DMS 273 (cell line): ENCODE data around the gene LSM3.

Experiments used
- DNase-seq: peaks from one replicate; lab custom pipeline; 2025; ENCODE audit not compliant: unreplicated experiment; lab: John Stamatoyannopoulos, UW

Gene LSM3

GRCh38 chr3:14156843-14157561, 21.6 kb upstream of the LSM3 start:
- DNase-seq: no peak

DNA sequence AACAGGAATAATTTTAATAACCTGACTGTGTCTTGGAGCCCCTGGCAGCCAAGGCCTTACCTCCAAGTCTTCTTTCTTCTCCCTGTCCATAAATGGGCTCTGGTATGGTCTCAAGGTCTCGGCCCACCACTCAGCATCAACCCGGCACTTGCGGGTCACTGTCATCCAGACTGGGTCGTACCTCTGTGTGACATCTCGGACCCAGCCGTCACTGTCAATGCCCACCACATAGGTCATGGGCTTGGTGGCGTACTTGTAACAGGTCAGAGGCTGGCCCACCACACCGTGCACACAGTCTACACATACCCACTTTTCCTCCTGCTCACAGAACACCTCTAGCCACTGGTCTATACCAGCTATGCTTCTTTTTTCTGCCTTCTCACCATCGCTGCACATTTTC, 20.7 kb upstream of the LSM3 start:
- DNase-seq: no peak

GRCh38 chr3:14158370-14158769, 20.2 kb upstream of the LSM3 start:
- no peak for DNase-seq

GRCh38 chr3:14159426-14159825, 19.2 kb upstream of the LSM3 start:
- DNase-seq: no peak

- DNase-seq: no peak
Measured at GRCh38 chr3:14161282-14161681, 17.3 kb upstream of the LSM3 start.

DNA sequence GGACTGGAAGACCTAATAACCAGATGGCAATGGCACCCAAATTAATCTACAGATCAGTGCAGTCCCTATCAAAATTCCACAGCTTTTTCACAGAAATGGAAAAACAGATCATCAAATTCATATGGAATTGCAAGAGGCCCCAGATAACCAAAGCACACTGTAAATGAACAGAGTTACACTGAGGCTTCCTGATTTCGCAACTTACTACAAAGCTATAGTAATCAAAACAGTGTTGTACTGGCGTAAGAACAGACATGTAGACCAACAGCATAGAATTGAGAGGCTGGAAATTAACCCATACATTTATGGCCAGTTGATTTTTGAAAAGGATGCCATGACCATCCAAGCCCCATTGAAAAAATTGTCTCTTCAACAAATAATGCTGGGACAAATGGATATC, 16.4 kb upstream of the LSM3 start:
- no peak for DNase-seq

DNA sequence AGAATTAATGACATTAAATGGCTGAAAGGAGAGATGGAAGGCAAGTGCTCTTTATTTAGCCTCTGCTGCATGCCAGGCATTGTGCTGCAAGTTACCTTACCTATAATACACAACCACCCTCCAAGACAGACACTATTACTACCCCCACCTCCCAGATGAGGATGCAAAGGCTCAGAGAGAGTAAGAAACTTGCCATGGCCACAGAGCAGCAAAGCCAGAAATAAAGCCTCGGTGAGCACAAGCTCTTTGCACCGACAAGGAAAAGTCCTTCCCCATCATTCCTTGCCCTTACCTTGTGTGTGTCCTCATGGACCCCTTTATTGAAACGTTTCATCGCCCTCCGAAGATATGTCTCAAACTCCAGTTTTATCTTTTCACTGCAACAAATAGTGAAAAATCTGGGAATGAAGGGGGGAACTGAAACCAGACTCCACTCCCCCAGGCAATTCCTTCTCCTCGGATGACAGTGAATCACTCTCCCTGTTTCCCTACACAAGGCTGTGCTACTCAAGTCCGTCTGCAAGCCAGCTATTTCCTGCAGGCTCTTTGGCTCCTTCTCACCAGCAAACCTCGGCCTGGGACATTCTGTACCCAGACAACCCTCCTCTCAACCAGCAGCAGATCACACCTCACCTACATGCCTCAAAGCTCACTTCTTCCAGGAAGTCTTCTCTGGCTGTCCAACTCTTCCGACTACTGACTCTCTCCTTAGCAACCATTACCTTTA, 11.6 kb upstream of the LSM3 start:
- DNase-seq: no peak

DNA sequence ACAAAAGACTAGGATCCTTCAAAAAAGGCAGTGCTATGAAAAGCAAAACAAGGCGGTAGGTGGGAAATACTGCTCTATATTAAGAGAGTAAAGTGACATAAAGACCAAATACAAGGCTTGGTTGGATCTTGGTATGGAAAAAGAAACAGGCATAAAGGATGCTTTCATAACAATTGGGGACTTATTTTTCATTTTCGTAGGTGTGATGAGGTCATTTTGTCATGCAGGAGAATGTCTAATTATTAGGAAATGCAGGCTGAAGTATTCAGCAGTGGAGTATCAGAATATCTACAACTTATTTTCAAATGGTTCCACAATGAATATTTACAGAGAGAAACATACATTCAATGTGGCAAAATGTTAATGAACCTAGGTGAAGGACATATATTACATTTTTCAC, 9.2 kb upstream of the LSM3 start:
- no peak for DNase-seq

- DNase-seq: no peak
Measured at GRCh38 chr3:14169871-14170270, 8.7 kb upstream of the LSM3 start.

DNA sequence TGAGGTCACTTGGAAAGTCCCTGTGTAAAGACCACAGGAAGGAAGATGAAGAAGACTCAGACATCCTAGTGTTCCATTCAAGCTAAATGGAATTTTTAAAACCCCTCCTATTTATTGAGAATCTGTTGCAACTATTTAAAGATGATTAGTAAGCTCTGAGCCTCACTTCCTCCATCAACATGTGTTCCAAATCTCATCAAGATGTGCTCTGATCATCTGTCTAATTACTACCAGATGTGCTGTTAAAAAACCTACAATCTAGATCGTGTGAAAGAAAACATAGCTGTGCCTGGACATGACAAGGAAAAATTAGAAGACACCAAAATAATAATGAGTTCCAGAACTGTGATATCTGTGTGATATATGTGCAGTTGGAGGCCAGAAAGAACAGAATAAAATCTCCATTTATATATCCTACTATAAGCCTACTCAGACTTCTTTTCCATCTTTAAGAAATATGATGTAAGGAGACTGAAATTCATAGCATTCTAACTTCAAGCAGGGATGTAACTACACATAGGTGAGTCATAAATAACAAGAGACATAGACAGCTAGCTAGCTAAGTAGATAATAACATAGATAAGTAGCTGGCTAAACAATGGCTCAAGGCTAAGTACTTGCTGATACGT, 8.0 kb upstream of the LSM3 start:
- DNase-seq: no peak

DNA sequence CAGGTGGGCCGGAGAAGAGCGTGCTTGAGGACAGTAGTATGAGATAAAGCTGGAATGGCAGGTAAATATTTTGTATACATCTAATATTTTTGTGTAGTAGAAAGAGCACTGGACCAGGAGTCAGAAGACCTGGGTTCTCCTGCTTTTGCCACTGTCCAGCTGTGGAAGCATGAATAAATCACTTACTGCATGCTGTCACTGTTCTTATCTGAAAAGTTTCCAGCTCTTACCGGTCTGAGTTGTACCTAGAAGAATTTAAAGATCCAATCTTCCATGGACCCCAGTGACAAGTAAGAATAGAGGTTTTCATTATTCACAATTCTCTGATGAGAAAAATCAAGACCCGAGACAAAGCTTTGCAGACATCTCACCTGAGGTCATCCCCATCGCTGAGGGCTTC, 6.1 kb upstream of the LSM3 start:
- DNase-seq: no peak

DNA sequence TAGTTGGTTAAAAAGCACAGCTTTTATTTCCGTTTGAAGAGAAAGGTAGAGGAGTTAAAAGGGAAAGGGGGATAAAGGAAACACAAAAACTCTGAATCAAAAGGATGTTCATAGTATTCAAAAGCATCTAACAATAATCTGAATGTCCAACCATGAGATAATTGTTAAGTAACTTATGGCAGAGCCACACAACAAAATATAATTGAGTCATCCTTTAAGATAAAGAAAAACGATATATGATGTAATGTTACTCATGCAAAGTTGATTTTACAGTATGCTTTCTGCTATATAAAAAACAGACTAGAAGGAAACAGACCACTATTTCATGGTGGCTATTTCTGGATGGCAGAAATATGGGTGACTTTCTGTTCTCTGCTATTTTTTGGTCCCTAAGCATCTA, 4.1 kb upstream of the LSM3 start:
- DNase-seq: no peak

GRCh38 chr3:14175383-14176037, 3.1 kb upstream of the LSM3 start:
- DNase-seq: no peak

- DNase-seq: no peak
Measured at GRCh38 chr3:14177580-14178246, 904 bp upstream of the LSM3 start.

GRCh38 chr3:14179114-14179465, 473 bp downstream of the LSM3 start:
- DNase-seq: no peak

DNA sequence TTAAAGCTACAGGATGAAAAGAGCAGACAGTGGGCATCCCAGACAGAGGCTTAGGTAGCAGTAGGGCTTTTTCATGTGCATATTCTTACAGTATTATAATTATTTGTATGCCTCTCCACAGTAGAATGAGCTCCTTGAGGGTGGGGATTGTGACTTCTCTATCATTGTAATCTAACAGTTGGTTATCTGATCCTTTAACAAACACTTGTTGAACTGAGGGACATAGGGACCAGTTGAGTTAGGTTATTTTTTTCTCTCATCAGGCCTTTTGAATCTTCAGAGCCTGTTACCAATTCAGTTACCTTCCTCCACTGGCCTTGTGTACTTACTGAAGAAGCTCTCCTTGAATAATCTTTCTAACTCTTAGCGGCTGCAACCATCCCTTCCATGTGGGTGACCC, 1.2 kb downstream of the LSM3 start:
- no peak for DNase-seq

- DNase-seq: no peak
Measured at GRCh38 chr3:14181253-14181652, 2.6 kb downstream of the LSM3 start.

DNA sequence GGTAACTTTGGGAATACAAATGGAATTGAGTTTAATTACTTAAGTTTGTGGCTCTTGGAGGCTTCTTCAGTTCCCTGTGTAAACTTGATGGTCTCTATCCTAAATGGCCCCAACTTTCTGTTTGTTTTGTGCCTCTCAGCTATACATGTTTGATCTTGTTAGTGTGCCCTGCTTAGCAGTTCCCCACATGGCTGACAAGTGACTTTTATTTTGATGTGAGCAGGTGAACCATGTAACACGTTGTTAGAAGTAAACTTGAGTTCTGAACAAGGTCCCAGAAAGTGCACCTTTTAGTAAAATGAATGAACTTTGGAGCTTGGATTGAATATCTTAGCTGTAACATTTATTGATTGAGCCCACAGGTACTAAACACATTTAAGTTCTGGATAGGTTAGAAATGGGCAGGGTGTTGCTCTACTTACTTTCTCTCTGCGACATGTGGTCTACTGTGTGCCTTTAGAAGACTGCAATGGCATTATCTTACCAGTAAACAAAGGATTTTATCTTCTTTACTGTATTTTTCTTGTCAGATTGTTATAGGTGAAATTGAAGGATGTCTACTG, 4.5 kb downstream of the LSM3 start:
- DNase-seq: no peak

DNA sequence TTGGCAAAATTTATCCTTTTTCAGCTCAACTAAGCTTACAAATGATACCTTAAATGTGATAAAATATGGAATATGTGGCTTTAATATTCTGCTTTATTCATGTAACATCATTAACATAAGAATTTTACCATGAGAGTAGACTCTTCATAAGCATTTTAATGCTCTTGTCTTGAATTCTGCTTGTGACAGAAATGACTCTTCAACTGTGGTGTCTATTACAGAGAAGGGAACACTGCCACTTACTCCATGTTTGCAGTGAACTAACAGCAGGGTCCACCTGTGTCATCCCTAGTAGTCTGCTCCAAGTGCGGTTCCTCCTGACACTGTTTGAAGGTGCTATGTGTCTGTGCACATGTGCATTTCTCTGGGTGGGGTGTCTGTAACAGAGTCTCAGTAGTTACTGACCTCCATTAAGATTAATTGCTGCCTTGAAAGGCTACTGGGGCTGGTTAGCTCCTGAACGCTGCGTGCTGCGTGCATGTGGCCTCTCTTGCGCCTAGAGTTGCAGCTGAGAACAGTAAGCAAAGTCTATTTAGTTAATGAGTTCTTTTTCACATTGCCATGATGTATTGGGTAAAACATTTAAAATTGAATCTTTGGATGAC, 8.3 kb downstream of the LSM3 start:
- DNase-seq: no peak

DNA sequence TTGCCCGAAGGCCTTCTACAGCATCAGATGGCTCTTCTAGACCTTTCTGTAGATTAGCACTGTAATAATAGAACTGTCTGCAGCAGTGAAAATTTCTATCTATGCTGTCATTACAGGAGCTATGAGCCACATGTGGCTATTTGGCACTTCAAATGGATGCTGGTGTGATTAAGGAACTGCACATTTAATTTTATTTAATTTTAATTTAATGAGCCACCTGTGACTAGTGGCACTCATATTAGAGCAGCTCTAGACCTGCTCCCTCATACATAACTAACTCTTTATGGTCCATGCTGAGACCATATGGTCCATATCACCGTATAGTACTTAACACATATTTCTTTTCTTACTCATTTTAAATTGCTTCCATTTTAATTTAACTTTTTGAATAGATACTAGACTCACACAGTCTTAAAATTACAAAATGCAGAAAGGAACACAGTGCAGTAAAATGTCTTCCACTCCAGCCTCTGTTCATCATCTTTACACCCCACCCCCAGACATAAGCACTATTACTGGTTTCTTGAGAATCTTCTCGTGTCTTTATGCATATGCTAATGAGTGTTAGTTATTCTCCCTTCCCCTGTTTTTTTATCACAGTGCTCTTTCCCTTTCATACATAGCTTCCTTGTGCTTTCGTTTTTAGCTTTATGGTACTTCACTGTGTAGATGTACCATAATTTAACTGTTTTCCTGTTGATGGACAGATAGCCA, 9.6 kb downstream of the LSM3 start:
- peak; percentile 7 for DNase-seq
